Esophagus (tissue), 2 donors: ENCODE results near the gene OR3A3. TPM values are rescaled to one million over a fixed set of nuclear protein-coding genes. Genes with fewer than 3 reads are reported as not detected.
"Not testable (repeated sequence)": the region's sequence is repeated elsewhere in the genome, so short reads cannot be mapped to it uniquely, and the experiment has no call there.

Experiments used
- H3K27ac ChIP-seq, 2 donors: one replicate each; pipeline ENCODE4 v1.5.1; 2013; ENCODE audit warnings: low read depth in 2 of 2, mild to moderate bottlenecking in 2 of 2, inconsistent platforms in 1 of 2, low read length in 1 of 2, moderate library complexity in 1 of 2
- H3K27me3 ChIP-seq, 2 donors: one replicate each; pipeline ENCODE4 v1.6.1; 2013; ENCODE audit warnings: low read length in 2 of 2, control low read depth in 1 of 2, mild to moderate bottlenecking in 1 of 2; ENCODE audit not compliant: insufficient read depth in 2 of 2, control insufficient read depth in 1 of 2
- H3K36me3 ChIP-seq, 2 donors: one replicate each; pipeline ENCODE4 v1.6.1; 2013; ENCODE audit warnings: low read length in 1 of 2; ENCODE audit not compliant: control insufficient read depth in 2 of 2, insufficient read depth in 2 of 2
- H3K4me1 ChIP-seq, 2 donors: one replicate each; pipeline ENCODE4 v1.6.1; 2013; ENCODE audit warnings: low read length in 1 of 2; ENCODE audit not compliant: control insufficient read depth in 2 of 2, insufficient read depth in 2 of 2
- H3K4me3 ChIP-seq, 2 donors: one replicate each; pipeline ENCODE4 v1.5.1; 2013; ENCODE audit warnings: low read length in 2 of 2, mild to moderate bottlenecking in 2 of 2, low read depth in 1 of 2, moderate library complexity in 1 of 2
- H3K9me3 ChIP-seq, 2 donors: one replicate each; pipeline ENCODE4 v1.6.1; 2013; ENCODE audit warnings: mild to moderate bottlenecking in 2 of 2, low read depth in 1 of 2, low read length in 1 of 2, moderate library complexity in 1 of 2; ENCODE audit not compliant: control insufficient read depth in 2 of 2, insufficient read depth in 1 of 2
- WGBS, 2 donors: extraction: QIAGEN DNeasy Blood & Tissue Kit; methylation state at CpG; one replicate each; pipeline ENCODE4 v1.1.7; 2013; 5-methylcytosine and 5-hydroxymethylcytosine counted together
- polyA plus RNA-seq, 2 donors: library from polyadenylated mRNA; stranded (reverse); fragments of 200-250 nt; gene quantifications; one replicate each; pipeline ENCODE4 v1.2.3, GENCODE V29; 2013
- donor health status: healthy with polysubstance abuse.
- donor health status: Bipolar disorder and iron deficiency.

The OR3A3 gene
- polyA plus RNA-seq = not detected

GRCh38 chr17:3411070-3411469 lies at the start of gene OR3A3:
Gene OR3A3 (plus strand): TSS chr17:3411370.
- Histone ChIP-seq H3K27me3 (no peaks in the 10 kb centered on the region), H3K27ac (no peak within 1 kb of the TSS), H3K4me1 (no peaks in the 10 kb centered on the region), H3K36me3 (no peaks in the 10 kb centered on the region), H3K9me3 (no peaks in the 10 kb centered on the region), H3K4me3 (no peak within 1 kb of the TSS)
- 80 to 86% methylated on average over 3 of the region's 3 CpGs for WGBS, 2 donors

- not testable (repeated sequence) for H3K27me3 ChIP-seq, H3K9me3 ChIP-seq, H3K4me1 ChIP-seq, H3K27ac ChIP-seq, H3K36me3 ChIP-seq, H3K4me3 ChIP-seq
- 94 to 100% methylated on average over 1 to 31 of the region's 31 CpGs for WGBS, 2 donors
Observed at GRCh38 chr17:3371167-3371566, 40.0 kb upstream of the OR3A3 start.

- H3K9me3 ChIP-seq = no peaks in the 10 kb centered on the region
- 75 to 80% methylated on average over 6 to 8 of the region's 8 CpGs for WGBS, 2 donors
- no peaks in the 10 kb centered on the region for H3K4me1 ChIP-seq
- H3K27ac ChIP-seq = no peak overlapping the region
- no peaks in the 10 kb centered on the region for H3K27me3 ChIP-seq
- no peak overlapping the region for H3K4me3 ChIP-seq
- H3K36me3 ChIP-seq = no peaks in the 10 kb centered on the region
Observed at GRCh38 chr17:3378321-3378720, 32.8 kb upstream of the OR3A3 start.

- Histone ChIP-seq H3K27me3 (peaks cover 3% of the 10 kb centered on the region in 2 donors), H3K4me1 (peaks cover 0 to 4% of the 10 kb centered on the region in 2 donors), H3K36me3 (no peaks in the 10 kb centered on the region), H3K9me3 (peaks cover 4 to 5% of the 10 kb centered on the region in 2 donors), H3K27ac (no peak overlapping the region), H3K4me3 (no peak overlapping the region)
- 75 to 79% methylated on average over 5 of the region's 5 CpGs for WGBS, 2 donors
Observed at GRCh38 chr17:3381957-3382356, 29.2 kb upstream of the OR3A3 start.

GRCh38 chr17:3385869-3386816 lies 25.0 kb upstream of the OR3A3 start, which contains the start of gene OR3A2:
Gene OR3A2 (minus strand): TSS chr17:3386308.
- WGBS, 2 donors = 31 to 34% methylated on average over 90 to 92 of the region's 92 CpGs
- Histone ChIP-seq H3K36me3 (no peaks in the 10 kb centered on the region), H3K27me3 (peaks cover 3% of the 10 kb centered on the region in 2 donors), H3K9me3 (peaks cover 4 to 5% of the 10 kb centered on the region in 2 donors), H3K27ac (no peak within 1 kb of the TSS), H3K4me1 (peaks cover 0 to 4% of the 10 kb centered on the region in 2 donors), H3K4me3 (no peak within 1 kb of the TSS)

GRCh38 chr17:3389791-3390190 lies 21.4 kb upstream of the OR3A3 start:
- Histone ChIP-seq H3K4me3 (no peak overlapping the region), H3K36me3 (no peaks in the 10 kb centered on the region), H3K9me3 (peaks cover 4 to 5% of the 10 kb centered on the region in 2 donors), H3K4me1 (peaks cover 0 to 4% of the 10 kb centered on the region in 2 donors), H3K27me3 (peaks cover 3% of the 10 kb centered on the region in 2 donors), H3K27ac (no peak overlapping the region)
- 68 to 73% methylated on average over 4 of the region's 4 CpGs for WGBS, 2 donors

GRCh38 chr17:3397801-3398200 lies 13.4 kb upstream of the OR3A3 start:
- not testable (repeated sequence) for H3K27ac ChIP-seq, H3K27me3 ChIP-seq, H3K4me1 ChIP-seq, H3K36me3 ChIP-seq, H3K9me3 ChIP-seq, H3K4me3 ChIP-seq
- WGBS, 2 donors = 47 to 54% methylated on average over 7 of the region's 7 CpGs

- no peaks in the 10 kb centered on the region for H3K36me3 ChIP-seq
Observed at GRCh38 chr17:3398310-3398709, 12.9 kb upstream of the OR3A3 start, which contains the start of gene OR1E1. Gene OR1E1 (minus strand): TSS chr17:3398410. CDS start chr17:3398410, 0 bp downstream.

GRCh38 chr17:3400055-3400454 lies 11.1 kb upstream of the OR3A3 start:
- WGBS, 2 donors = 49 to 52% methylated on average over 6 of the region's 6 CpGs
- Histone ChIP-seq H3K4me1 (no peaks in the 10 kb centered on the region), H3K27me3 (no peaks in the 10 kb centered on the region)

More at GRCh38 chr17:3398310-3398709, 12.9 kb upstream of the OR3A3 start, which contains the start of gene OR1E1:
- Histone ChIP-seq H3K27me3 (no peaks in the 10 kb centered on the region), H3K9me3 (no peaks in the 10 kb centered on the region), H3K27ac (no peak within 1 kb of the TSS), H3K4me3 (no peak within 1 kb of the TSS), H3K4me1 (no peaks in the 10 kb centered on the region)
- WGBS, 2 donors = 82 to 88% methylated on average over 1 of the region's 1 CpG

More at GRCh38 chr17:3400055-3400454, 11.1 kb upstream of the OR3A3 start:
- Histone ChIP-seq H3K27ac (no peak overlapping the region), H3K4me3 (no peak overlapping the region), H3K36me3 (no peaks in the 10 kb centered on the region), H3K9me3 (no peaks in the 10 kb centered on the region)
